NCI-H2196 treated with DMSO at 0.1 percent for 48 hours (cell line): ENCODE measurements around the gene PATL1.
"Not testable (repeated sequence)": the region's sequence is repeated elsewhere in the genome, so short reads cannot be mapped to it uniquely, and the experiment has no call there.

Experiments used
- DNase-seq: peaks from one replicate; lab custom pipeline; 2025; ENCODE audit not compliant: unreplicated experiment; lab: John Stamatoyannopoulos, UW

PATL1 gene

GRCh38 chr11:59676205-59676604 is 7.4 kb upstream of the PATL1 start:
- no peak for DNase-seq

GRCh38 chr11:59674291-59674690 is 5.5 kb upstream of the PATL1 start:
- DNase-seq, result no peak

GRCh38 chr11:59673291-59673690 is 4.5 kb upstream of the PATL1 start:
- no peak for DNase-seq

GRCh38 chr11:59671471-59671870 is 2.6 kb upstream of the PATL1 start:
- no peak for DNase-seq

GRCh38 chr11:59669611-59670009 is 773 bp upstream of the PATL1 start:
- no peak for DNase-seq

GRCh38 chr11:59668188-59668949 is 468 bp downstream of the PATL1 start:
- no peak for DNase-seq

GRCh38 chr11:59667812-59668187 is 1.0 kb downstream of the PATL1 start:
- DNase-seq, result no peak

- DNase-seq, result no peak
Measured at GRCh38 chr11:59666969-59667368, 1.9 kb downstream of the PATL1 start.

GRCh38 chr11:59660621-59661020 is 8.2 kb downstream of the PATL1 start:
- DNase-seq, result no peak

- DNase-seq, result no peak
Measured at GRCh38 chr11:59659981-59660380, 8.9 kb downstream of the PATL1 start.

GRCh38 chr11:59658036-59658435 is 10.8 kb downstream of the PATL1 start:
- DNase-seq, result no peak

GRCh38 chr11:59654893-59655292 is 13.9 kb downstream of the PATL1 start:
- DNase-seq, result no peak

GRCh38 chr11:59647245-59647980 is 21.4 kb downstream of the PATL1 start:
- DNase-seq, result no peak

GRCh38 chr11:59644528-59644927 is 24.3 kb downstream of the PATL1 start:
- no peak for DNase-seq

GRCh38 chr11:59643390-59643789 is 25.4 kb downstream of the PATL1 start:
- no peak for DNase-seq

- no peak for DNase-seq
Measured at GRCh38 chr11:59641156-59641555, 27.7 kb downstream of the PATL1 start.

GRCh38 chr11:59630493-59630892 is 38.3 kb downstream of the PATL1 start:
- no peak for DNase-seq

GRCh38 chr11:59629996-59630395 is 38.8 kb downstream of the PATL1 start:
- no peak for DNase-seq

- DNase-seq, result not testable (repeated sequence)
Measured at GRCh38 chr11:59626969-59627368, 41.9 kb downstream of the PATL1 start.

- no peak for DNase-seq
Measured at GRCh38 chr11:59625703-59626102, 43.1 kb downstream of the PATL1 start.

GRCh38 chr11:59617876-59618275 is 51.0 kb downstream of the PATL1 start:
- no peak for DNase-seq

- DNase-seq, result no peak
Measured at GRCh38 chr11:59616396-59616982, 52.3 kb downstream of the PATL1 start.
